NT2/D1 (cell line): ENCODE measurements around the gene ABCC6.
"Not testable (repeated sequence)": the region's sequence is repeated elsewhere in the genome, so short reads cannot be mapped to it uniquely, and the experiment has no call there.

Source experiments
- YY1 ChIP-seq: IDR thresholded peaks from 2 replicates; pipeline ENCODE4 v1.6.1; 2011; ENCODE audit not compliant: insufficient read length, insufficient read depth
- ZNF274 ChIP-seq: IDR thresholded peaks from 2 replicates; pipeline ENCODE4 v1.6.1; 2011; ENCODE audit warnings: mild to moderate bottlenecking, low read depth, low read length

- not testable (repeated sequence) for TF ChIP-seq YY1, ZNF274
These were observed 26.5 kb upstream of the ABCC6 start for GRCh38 chr16:16249621-16250330.
